KMS-11 (cell line): ENCODE data around the gene RRM1.

ENCODE experiments used
- H2AFZ ChIP-seq: fragments of 200-600 bp; sonication (generic); 2 replicates; pipeline ENCODE4 v1.6.1; 2016; ENCODE audit warnings: antibody characterized with exemption, mixed run types, low read depth
- H3K27ac ChIP-seq: fragments of 200-600 bp; sonication (generic); 2 replicates; pipeline ENCODE4 v1.6.1; 2016; ENCODE audit warnings: mild to moderate bottlenecking, mixed run types
- H3K27me3 ChIP-seq: fragments of 200-600 bp; sonication (generic); 2 replicates; pipeline ENCODE4 v1.6.1; 2017; ENCODE audit warnings: mild to moderate bottlenecking, low read depth, mixed run types, moderate library complexity; ENCODE audit not compliant: insufficient read depth
- H3K36me3 ChIP-seq: fragments of 200-600 bp; sonication (generic); 2 replicates; pipeline ENCODE4 v1.6.1; 2017; ENCODE audit warnings: mild to moderate bottlenecking, mixed run types; ENCODE audit not compliant: insufficient read depth
- H3K4me1 ChIP-seq: fragments of 200-600 bp; sonication (generic); 2 replicates; pipeline ENCODE4 v1.6.1; 2016; ENCODE audit warnings: mild to moderate bottlenecking, low read depth, mixed run types; ENCODE audit not compliant: poor library complexity, severe bottlenecking
- H3K4me2 ChIP-seq: fragments of 200-600 bp; sonication (generic); 2 replicates; pipeline ENCODE4 v1.7.0; 2016; ENCODE audit warnings: mild to moderate bottlenecking, mixed run types
- H3K4me3 ChIP-seq: fragments of 200-600 bp; sonication (generic); IDR thresholded peaks from 2 replicates; pipeline ENCODE4 v1.6.1; 2017; ENCODE audit warnings: low read depth, low read length, mixed read lengths; ENCODE audit not compliant: insufficient read depth
- H3K79me2 ChIP-seq: fragments of 200-600 bp; sonication (generic); 2 replicates; pipeline ENCODE4 v1.6.1; 2016; ENCODE audit warnings: low read depth, mixed run types; ENCODE audit not compliant: insufficient read depth
- H3K9ac ChIP-seq: fragments of 200-600 bp; sonication (generic); 2 replicates; pipeline ENCODE4 v1.6.1; 2016; ENCODE audit warnings: mild to moderate bottlenecking, mixed run types
- H4K20me1 ChIP-seq: fragments of 200-600 bp; sonication (generic); 2 replicates; pipeline ENCODE4 v1.6.1; 2016; ENCODE audit warnings: mild to moderate bottlenecking, mixed run types; ENCODE audit not compliant: insufficient read depth
- CTCF ChIP-seq: fragments of 200-600 bp; sonication (generic); conservative IDR thresholded peaks from 2 replicates; pipeline ENCODE4 v1.6.1; 2017; ENCODE audit warnings: low read depth, mild to moderate bottlenecking, antibody characterized with exemption, low read length, moderate library complexity, mixed read lengths

The RRM1 gene

GRCh38 chr11:4095509-4096230, 1.1 kb downstream of the RRM1 start:
- Histone ChIP-seq H3K9ac (peak overlapping the region; percentile 92), H3K36me3 (no peaks in the 10 kb centered on the region), H3K4me1 (peaks cover 48% of the 10 kb centered on the region), H3K4me2 (peak overlapping the region; percentile 100), H4K20me1 (no peaks in the 10 kb centered on the region), H2AFZ (peak overlapping the region; percentile 77), H3K4me3 (no peak overlapping the region), H3K27me3 (no peaks in the 10 kb centered on the region), H3K79me2 (peaks cover 64% of the 10 kb centered on the region), H3K27ac (peak overlapping the region; percentile 86)
- no peak; the same call in 1 of the 2 replicates for TF ChIP-seq CTCF

DNA sequence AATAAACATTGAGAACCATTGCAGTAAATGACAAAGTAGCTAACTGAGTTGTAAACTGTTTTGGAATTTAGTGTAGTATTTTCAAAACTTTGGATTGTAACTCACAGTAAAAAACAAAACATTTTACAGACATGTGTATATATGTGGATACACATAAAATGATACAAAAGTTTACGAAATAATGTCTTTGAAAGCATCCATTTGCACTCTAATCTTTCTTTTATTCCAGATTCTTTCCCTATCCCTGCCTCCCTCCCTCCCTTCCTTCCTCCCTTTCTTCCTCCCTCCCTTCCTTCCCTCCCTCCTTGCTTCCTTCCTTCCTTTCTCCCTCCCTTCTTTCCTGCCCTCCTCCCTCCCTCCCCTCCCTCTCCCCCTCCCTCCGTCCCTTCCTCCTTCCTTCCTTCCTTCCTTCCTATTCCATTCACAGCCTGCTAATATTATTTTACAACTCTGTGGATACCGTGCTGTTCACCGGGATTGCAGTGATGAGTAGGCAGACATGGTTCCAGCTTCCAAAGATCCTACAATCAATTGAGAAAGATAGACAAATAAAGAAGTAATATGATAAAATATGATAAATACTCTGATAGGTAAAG, 3.5 kb downstream of the RRM1 start:
- H3K79me2 ChIP-seq: peaks cover 79% of the 10 kb centered on the region
- no peak overlapping the region for H3K4me2 ChIP-seq
- H3K36me3 ChIP-seq: no peaks in the 10 kb centered on the region

GRCh38 chr11:4102711-4103110, 8.1 kb downstream of the RRM1 start:
- no peak overlapping the region for H3K4me2 ChIP-seq
- peaks cover 7% of the 10 kb centered on the region; the same call in 1 of the 2 replicates for H3K36me3 ChIP-seq
- no peak overlapping the region for H3K9ac ChIP-seq
- H3K79me2 ChIP-seq: peaks cover 51% of the 10 kb centered on the region
- TF ChIP-seq CTCF: no peak
- no peaks in the 10 kb centered on the region for H3K27me3 ChIP-seq
- peaks cover under 1% of the 10 kb centered on the region for H3K4me1 ChIP-seq
- no peak overlapping the region for H2AFZ ChIP-seq
- H4K20me1 ChIP-seq: no peaks in the 10 kb centered on the region
- H3K27ac ChIP-seq: no peak overlapping the region
- H3K4me3 ChIP-seq: no peak overlapping the region

More for the DNA sequence above, 3.5 kb downstream of the RRM1 start:
- no peaks in the 10 kb centered on the region for H4K20me1 ChIP-seq
- H3K9ac ChIP-seq: no peak overlapping the region
- no peak for TF ChIP-seq CTCF
- H3K27me3 ChIP-seq: no peaks in the 10 kb centered on the region
- H3K4me1 ChIP-seq: peaks cover 28% of the 10 kb centered on the region
- no peak overlapping the region for H3K27ac ChIP-seq
- H3K4me3 ChIP-seq: no peak overlapping the region
- H2AFZ ChIP-seq: no peak overlapping the region

DNA sequence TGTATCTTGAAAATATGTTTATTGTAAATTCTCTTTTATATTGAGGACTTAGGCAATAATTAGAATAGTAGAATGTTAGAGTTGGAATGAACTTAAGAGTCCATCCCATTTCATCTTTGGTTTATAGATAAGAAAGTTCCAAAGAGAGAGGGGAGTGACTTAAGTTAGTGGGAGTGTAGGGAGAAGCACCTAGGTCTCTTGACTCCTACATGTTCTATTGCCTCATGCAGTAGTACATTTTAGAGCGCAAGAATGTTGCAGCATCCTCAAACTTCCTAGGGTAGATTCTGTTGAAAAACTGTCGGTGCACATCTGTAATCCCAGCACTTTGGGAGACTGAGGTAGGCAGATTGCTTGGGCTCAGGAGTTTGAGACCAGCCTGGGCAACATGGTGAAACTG, 8.7 kb downstream of the RRM1 start:
- Histone ChIP-seq H3K4me2 (no peak overlapping the region), H3K4me1 (no peaks in the 10 kb centered on the region), H3K27ac (no peak overlapping the region), H3K27me3 (no peaks in the 10 kb centered on the region), H3K4me3 (no peak overlapping the region), H3K79me2 (peaks cover 48% of the 10 kb centered on the region), H4K20me1 (no peaks in the 10 kb centered on the region), H3K36me3 (peaks cover 7% of the 10 kb centered on the region; the same call in 1 of the 2 replicates), H2AFZ (no peak overlapping the region), H3K9ac (no peak overlapping the region)
- TF ChIP-seq CTCF: no peak
